Ovary (tissue), 3 donors: ENCODE results near the gene KATNIP.

Experiments used
- CTCF ChIP-seq, 3 donors: fragments of 450-650 bp in 2 of 3; fragments of 200-600 bp in 1 of 3; IDR thresholded peaks; one replicate each; pipeline versions ENCODE4 v1.5.1 to v1.8.0; 2016 to 2022; ENCODE audit warnings: antibody characterized with exemption in 3 of 3, mild to moderate bottlenecking in 1 of 3
- EP300 ChIP-seq: sonication (generic); formaldehyde crosslinking; IDR thresholded peaks from one replicate; pipeline ENCODE4 v1.6.1; 2017; ENCODE audit warnings: antibody characterized with exemption
- POLR2A ChIP-seq: fragments of 450-650 bp; IDR thresholded peaks from one replicate; pipeline ENCODE4 v1.6.1; 2017; ENCODE audit warnings: antibody characterized with exemption, mild to moderate bottlenecking, moderate library complexity
- donor health status: DM: no; HTN: no; CAD: no.

- TF ChIP-seq EP300 (no peak), CTCF (IDR thresholded peaks at IDR 0.05) (no peak), POLR2A (no peak)
Measured at GRCh38 chr16:27531186-27531585, 18.8 kb upstream of the KATNIP start.
